ENCODE data around the gene STK16.

Gene STK16

GRCh38 chr2:219272995-219273394 is 27.7 kb downstream of the STK16 start:
- no peak for TF ChIP-seq CTCF (IDR thresholded peaks at IDR 0.05; ENCODE audit: low read length, missing control alignments)
- DNase-seq (ENCODE audit: low read depth), result no peak

GRCh38 chr2:219273937-219274336 is 28.7 kb downstream of the STK16 start:
- no peak for TF ChIP-seq CTCF (IDR thresholded peaks at IDR 0.05; ENCODE audit: low read length, missing control alignments)
- DNase-seq (ENCODE audit: low read depth), result no peak
- no peak overlapping the region for H3K4me3 ChIP-seq (replicated peaks; ENCODE audit: low read depth, low read length)

More at GRCh38 chr2:219272995-219273394, 27.7 kb downstream of the STK16 start:
- no peak overlapping the region for H3K4me3 ChIP-seq (replicated peaks; ENCODE audit: low read depth, low read length)

- DNase-seq (ENCODE audit: low read depth), result peak; percentile 79
These were observed 29.2 kb downstream of the STK16 start for GRCh38 chr2:219274361-219274921.

GRCh38 chr2:219277703-219278654 is 32.7 kb downstream of the STK16 start:
- no peak overlapping the region for H3K4me3 ChIP-seq (replicated peaks; ENCODE audit: low read depth, low read length)
- peak; percentile 82 for DNase-seq (ENCODE audit: low read depth)
- peak; percentile 97 for TF ChIP-seq CTCF (IDR thresholded peaks at IDR 0.05; ENCODE audit: low read length, missing control alignments)

More at GRCh38 chr2:219274361-219274921, 29.2 kb downstream of the STK16 start:
- H3K4me3 ChIP-seq (replicated peaks; ENCODE audit: low read depth, low read length), result no peak overlapping the region
- TF ChIP-seq CTCF (IDR thresholded peaks at IDR 0.05; ENCODE audit: low read length, missing control alignments), result no peak

- H3K4me3 ChIP-seq (replicated peaks; ENCODE audit: low read depth, low read length), result peak overlapping the region; percentile 30
- no peak for DNase-seq (ENCODE audit: low read depth)
- no peak for TF ChIP-seq CTCF (IDR thresholded peaks at IDR 0.05; ENCODE audit: low read length, missing control alignments)
These were observed 33.4 kb downstream of the STK16 start for GRCh38 chr2:219278655-219279150.

- H3K4me3 ChIP-seq (replicated peaks; ENCODE audit: low read depth, low read length), result peak within 1 kb of the TSS; percentile 68
- peak; percentile 99 for DNase-seq (ENCODE audit: low read depth)
- no peak for TF ChIP-seq CTCF (IDR thresholded peaks at IDR 0.05; ENCODE audit: low read length, missing control alignments)
These were observed 34.1 kb downstream of the STK16 start, which contains the start of gene DNAJB2 for GRCh38 chr2:219279151-219279915. TSS of gene DNAJB2 (plus strand) at chr2:219279366. CDS start at chr2:219279834, 468 bp downstream.

Data from fibroblast of pulmonary artery (primary cell).